H1 (cell line): Measurements from ENCODE around the gene IPO11. TPM values are rescaled to one million over a fixed set of nuclear protein-coding genes. Genes with fewer than 3 reads are reported as not detected.

Experiments used
- CTCF ChIA-PET: fragments of 300-600 bp; sonication (Branson Sonifier 250); formaldehyde crosslinking; loops from one replicate; lab custom pipeline; 2021; ENCODE audit not compliant: partially characterized antibody; lab: Charles Lee
- POLR2A ChIA-PET: fragments of 300-600 bp; sonication (Branson Sonifier 250); formaldehyde crosslinking; loops from one replicate; lab custom pipeline; 2021; ENCODE audit warnings: inconsistent platforms; ENCODE audit not compliant: partially characterized antibody; lab: Charles Lee
- DNase-seq, 2 experiments: peaks; one replicate each; pipeline versions ENCODE4 v3.0.0 to v3.0.0-alpha.2; 2010 to 2022; ENCODE audit warnings: low spot score in 2 of 2, low read depth in 1 of 2, mixed read lengths in 1 of 2
- FAIRE-seq: peaks from 2 replicates; lab custom pipeline; 2011; peaks lifted over from hg19 to GRCh38; lab: Jason Lieb, UNC
- H2AFZ ChIP-seq: 2 replicates; pipeline ENCODE4 v1.8.1; 2012; ENCODE audit warnings: low read length, inconsistent platforms
- H2AK5ac ChIP-seq: 2 replicates; pipeline ENCODE4 v1.6.1; 2013; ENCODE audit warnings: low read depth, low read length
- H2BK120ac ChIP-seq: replicated peaks from 2 replicates; pipeline ENCODE3; 2013; ENCODE audit warnings: low read depth, low read length, inconsistent platforms
- H2BK12ac ChIP-seq: 2 replicates; pipeline ENCODE4 v1.6.1; 2013; ENCODE audit warnings: low read depth, low read length
- H2BK15ac ChIP-seq: 2 replicates; pipeline ENCODE4 v1.6.1; 2013; ENCODE audit warnings: low read length
- H2BK20ac ChIP-seq: 2 replicates; pipeline ENCODE4 v1.6.1; 2013; ENCODE audit warnings: low read length
- H2BK5ac ChIP-seq: 2 replicates; pipeline ENCODE4 v1.6.1; 2013; ENCODE audit warnings: low read depth, low read length
- H3K14ac ChIP-seq: 2 replicates; pipeline ENCODE4 v1.6.1; 2013; ENCODE audit warnings: inconsistent platforms; ENCODE audit not compliant: insufficient read length
- H3K18ac ChIP-seq: 2 replicates; pipeline ENCODE4 v1.6.1; 2013; ENCODE audit warnings: low read length; ENCODE audit errors: extremely low read depth
- H3K23ac ChIP-seq: 2 replicates; pipeline ENCODE4 v1.6.1; 2013; ENCODE audit warnings: inconsistent platforms; ENCODE audit not compliant: insufficient read length
- H3K23me2 ChIP-seq: 2 replicates; pipeline ENCODE4 v1.6.1; 2013; ENCODE audit warnings: low read depth, low read length
- H3K27ac ChIP-seq: 2 replicates; pipeline ENCODE4 v1.6.1; 2011; ENCODE audit warnings: low read depth, low read length, inconsistent platforms
- H3K27me3 ChIP-seq, 4 experiments: replicated peaks in 1 of 4; 1 replicate in 1 of 4; 2 replicates in 3 of 4; pipeline versions ENCODE4 v1.6.1 to v1.8.1; 2011 to 2013; ENCODE audit warnings: low read length in 3 of 4, mild to moderate bottlenecking in 3 of 4, inconsistent platforms in 2 of 4, mixed read lengths in 2 of 4, moderate library complexity in 1 of 4; ENCODE audit not compliant: control insufficient read depth in 3 of 4, insufficient read depth in 3 of 4; ENCODE audit errors: extremely low read depth in 1 of 4
- H3K36me3 ChIP-seq, 4 experiments: 2 replicates each; pipeline versions ENCODE4 v1.6.1 to v1.8.1; 2011 to 2013; ENCODE audit warnings: mild to moderate bottlenecking in 4 of 4, low read length in 3 of 4, moderate library complexity in 2 of 4, control low read depth in 1 of 4, inconsistent platforms in 1 of 4; ENCODE audit not compliant: insufficient read depth in 4 of 4, control insufficient read depth in 2 of 4
- H3K4ac ChIP-seq: replicated peaks from 2 replicates; pipeline ENCODE3; 2013; ENCODE audit warnings: low read length, low read depth, mixed read lengths, inconsistent platforms; ENCODE audit not compliant: insufficient read length
- H3K4me1 ChIP-seq, 4 experiments: replicated peaks in 1 of 4; 1 replicate in 1 of 4; 2 replicates in 3 of 4; pipeline versions ENCODE4 v1.6.1 to v1.8.1; 2011 to 2013; ENCODE audit warnings: low read length in 3 of 4, inconsistent platforms in 2 of 4, mixed read lengths in 1 of 4; ENCODE audit not compliant: insufficient read depth in 4 of 4, control insufficient read depth in 3 of 4
- H3K4me2 ChIP-seq, 2 experiments: 2 replicates each; pipeline versions ENCODE4 v1.6.1 to v1.8.1; 2011 to 2013; ENCODE audit warnings: low read depth in 2 of 2, low read length in 2 of 2, control low read depth in 1 of 2, inconsistent platforms in 1 of 2, mild to moderate bottlenecking in 1 of 2; ENCODE audit not compliant: insufficient read depth in 1 of 2
- H3K4me3 ChIP-seq, 4 experiments: fragments of 200-600, 300-600 bp in 1 of 4; sonication (generic), shearing (Covaris generic), sonication (Bioruptor Twin) in 1 of 4; 2 replicates each; pipeline versions ENCODE4 v1.5.1 to v1.8.1; 2011 to 2016; ENCODE audit warnings: low read length in 4 of 4, low read depth in 3 of 4, control low read depth in 2 of 4, inconsistent platforms in 2 of 4, mild to moderate bottlenecking in 2 of 4, mixed read lengths in 1 of 4, moderate library complexity in 1 of 4; ENCODE audit not compliant: insufficient read depth in 2 of 4; ENCODE audit errors: extremely low read depth in 1 of 4
- H3K56ac ChIP-seq: replicated peaks from 2 replicates; pipeline ENCODE3; 2013; ENCODE audit warnings: low read depth, mild to moderate bottlenecking, mixed read lengths, low read length, inconsistent platforms; ENCODE audit not compliant: insufficient read length
- H3K79me1 ChIP-seq: 2 replicates; pipeline ENCODE4 v1.6.1; 2013; ENCODE audit warnings: low read depth, low read length, control low read depth
- H3K79me2 ChIP-seq, 2 experiments: 2 replicates each; pipeline versions ENCODE4 v1.6.1 to v1.8.1; 2012 to 2013; ENCODE audit warnings: low read length in 2 of 2, mild to moderate bottlenecking in 2 of 2, inconsistent platforms in 1 of 2; ENCODE audit not compliant: insufficient read depth in 2 of 2, control insufficient read depth in 1 of 2
- H3K9ac ChIP-seq, 4 experiments: replicated peaks in 1 of 4; 1 replicate in 1 of 4; 2 replicates in 3 of 4; pipeline versions ENCODE4 v1.6.1 to v1.8.1; 2011 to 2013; ENCODE audit warnings: low read depth in 3 of 4, low read length in 3 of 4, control low read depth in 2 of 4, mild to moderate bottlenecking in 2 of 4, moderate library complexity in 2 of 4, inconsistent platforms in 1 of 4; ENCODE audit errors: extremely low read depth in 1 of 4
- H3K9me3 ChIP-seq, 2 experiments: 2 replicates each; pipeline versions ENCODE4 v1.6.1 to v1.8.1; 2012 to 2013; ENCODE audit warnings: mild to moderate bottlenecking in 2 of 2, moderate library complexity in 2 of 2, control low read depth in 1 of 2, inconsistent platforms in 1 of 2, low read depth in 1 of 2, low read length in 1 of 2, mixed read lengths in 1 of 2; ENCODE audit not compliant: insufficient read depth in 2 of 2
- H4K20me1 ChIP-seq, 2 experiments: replicated peaks in 1 of 2; 2 replicates each; pipeline versions ENCODE3 to v1.8.1; 2011 to 2013; ENCODE audit warnings: inconsistent platforms in 2 of 2, low read length in 2 of 2, mild to moderate bottlenecking in 1 of 2; ENCODE audit not compliant: insufficient read depth in 2 of 2, control insufficient read depth in 1 of 2
- H4K5ac ChIP-seq: 2 replicates; pipeline ENCODE4 v1.6.1; 2013; ENCODE audit warnings: low read length, low read depth, mixed read lengths, inconsistent platforms; ENCODE audit not compliant: insufficient read length
- H4K8ac ChIP-seq: 2 replicates; pipeline ENCODE4 v1.8.0; 2013; ENCODE audit warnings: mild to moderate bottlenecking, moderate library complexity, low read length, inconsistent platforms; ENCODE audit not compliant: insufficient read depth; ENCODE audit errors: extremely low read depth
- H4K91ac ChIP-seq: replicated peaks from 2 replicates; pipeline ENCODE3; 2013; ENCODE audit warnings: low read length, mixed read lengths, inconsistent platforms; ENCODE audit not compliant: insufficient read length
- BCL11A ChIP-seq, 2 experiments: IDR thresholded peaks; one replicate each; pipeline ENCODE4 v1.6.1; 2011; ENCODE audit warnings: low read depth in 2 of 2, low read length in 2 of 2, mild to moderate bottlenecking in 2 of 2
- CHD2 ChIP-seq: IDR thresholded peaks from 2 replicates; pipeline ENCODE4 v1.6.1; 2012; ENCODE audit warnings: low read length, improper control_type of control experiment
- HDAC6 ChIP-seq: IDR thresholded peaks from one replicate; pipeline ENCODE4 v1.7.1; 2012; ENCODE audit warnings: low read depth, mild to moderate bottlenecking, inconsistent platforms, low read length, moderate library complexity
- JUN ChIP-seq: IDR thresholded peaks from 2 replicates; pipeline ENCODE4 v1.6.1; 2011; ENCODE audit warnings: low read depth, mild to moderate bottlenecking, improper control_type of control experiment, low read length
- KDM4A ChIP-seq: IDR thresholded peaks from one replicate; pipeline ENCODE4 v1.7.1; 2012; ENCODE audit warnings: low read depth, mild to moderate bottlenecking, moderate library complexity, low read length, inconsistent platforms; ENCODE audit not compliant: severe bottlenecking
- KDM5A ChIP-seq: fragments of 200-600 bp; IDR thresholded peaks from 2 replicates; pipeline ENCODE4 v1.7.1; 2012; ENCODE audit warnings: mild to moderate bottlenecking, low read length, inconsistent platforms, mixed read lengths
- WGBS, 2 experiments: shearing (Covaris generic) in 1 of 2; methylation state at CpG; one replicate each; pipeline versions ENCODE4 v1.1.6 to v1.1.7; 2013 to 2015; ENCODE audit warnings: low lambda C conversion rate in 2 of 2, mixed read lengths in 2 of 2, inconsistent platforms in 1 of 2, low coverage in 1 of 2, missing lambda C conversion rate in 1 of 2; ENCODE audit not compliant: insufficient replicate concordance in 2 of 2, insufficient coverage in 1 of 2, insufficient read length in 1 of 2; ENCODE audit errors: extremely low coverage in 1 of 2, missing lambda C conversion rate in 1 of 2; 5-methylcytosine and 5-hydroxymethylcytosine counted together
- polyA plus RNA-seq, 7 experiments: library from polyadenylated mRNA; depleted of rRNA in 3 of 7; stranded (reverse) in 5 of 7; unstranded in 2 of 7; fragments of >200 nt in 5 of 7; fragments of 200-250 nt in 2 of 7; gene quantifications; 1 replicate in 5 of 7; 2 replicates in 1 of 7; 4 replicates in 1 of 7; pipeline versions ENCODE4 v1.2.1 to v1.2.3, GENCODE V29; 2011 to 2013; ENCODE audit warnings: missing spikeins in 2 of 7, mixed read lengths in 2 of 7
- total RNA-seq: library from RNA; stranded (reverse); fragmentation: NEBNext Ultra II Directional; extraction: Animal tissue kit (Norgen Biotek cat#: 25700); gene quantifications from 2 replicates; pipeline ENCODE4 v1.2.1, GENCODE V29; 2021
- TF ChIP-seq, protein P1 (sequence below): IDR thresholded peaks from 2 replicates; pipeline ENCODE4 v1.6.1; 2012; ENCODE audit warnings: inconsistent platforms
- TF ChIP-seq, protein P2 (sequence below), 3 experiments: IDR thresholded peaks; 1 replicate in 2 of 3; 2 replicates in 1 of 3; pipeline versions ENCODE4 v1.5.1 to v1.6.1; 2011; ENCODE audit warnings: low read length in 3 of 3, mild to moderate bottlenecking in 3 of 3, inconsistent platforms in 2 of 3, low read depth in 1 of 3, moderate library complexity in 1 of 3; ENCODE audit not compliant: insufficient read depth in 1 of 3; ENCODE audit errors: control extremely low read depth in 1 of 3

Gene IPO11
- total and polyA plus RNA-seq, 2 of the 8 experiments (the other 6 are each of a cell fraction or from before 2014, with no cell fraction given), result 23.6 to 64.4 TPM

DNA sequence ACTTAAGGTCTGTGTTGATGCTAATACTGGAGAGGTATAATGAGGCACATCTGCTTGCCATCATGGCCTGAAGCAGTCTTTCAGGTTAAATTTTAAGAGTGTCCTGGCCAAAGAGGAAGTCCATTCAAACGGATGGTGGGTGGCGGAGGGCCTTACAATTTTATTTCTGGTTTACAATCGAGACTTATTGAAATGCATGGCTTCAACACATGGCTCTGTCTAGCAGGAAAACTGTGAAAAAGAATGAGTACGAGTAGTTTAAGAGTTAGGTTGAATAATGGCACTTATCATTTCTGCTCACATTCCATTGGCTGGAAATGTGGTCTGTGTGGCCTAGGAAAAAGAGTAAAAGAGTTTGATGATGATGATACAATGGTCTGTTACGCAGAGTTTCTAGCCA lies 208.2 kb downstream of the IPO11 start:
- Histone ChIP-seq H3K56ac (no peak overlapping the region), H3K9me3 (no peaks in the 10 kb centered on the region), H4K20me1 (no peaks in the 10 kb centered on the region), H4K5ac (no peak overlapping the region), H3K79me2 (no peaks in the 10 kb centered on the region; a peak in 1 of 4 replicates), H2BK12ac (no peak overlapping the region), H2BK15ac (no peak overlapping the region), H2AK5ac (no peak overlapping the region), H3K4me3 (peak overlapping the region in 1 of 4 experiments; percentile 6; a peak in 1 of 8 replicates), H4K91ac (no peak overlapping the region), H4K8ac (no peak overlapping the region), H3K23ac (no peak overlapping the region), H3K79me1 (no peaks in the 10 kb centered on the region), H3K9ac (no peak overlapping the region), H3K23me2 (no peaks in the 10 kb centered on the region), H3K27ac (no peak overlapping the region), H2AFZ (no peak overlapping the region), H3K4me1 (peaks cover 0 to 4% (median 3%) of the 10 kb centered on the region in 4 experiments; a peak in 4 of 7 replicates), H2BK120ac (no peak overlapping the region), H2BK20ac (no peak overlapping the region), H3K18ac (no peak overlapping the region), H3K4ac (no peak overlapping the region), H2BK5ac (no peak overlapping the region), H3K14ac (no peak overlapping the region), H3K36me3 (no peaks in the 10 kb centered on the region), H3K27me3 (no peaks in the 10 kb centered on the region), H3K4me2 (peak overlapping the region; percentile 40 to 51; a peak in 1 of 4 replicates)
- FAIRE-seq (no peak), DNase-seq (no peak)
- WGBS, 2 experiments, result 78% methylated on average over 5 of the region's 5 CpGs; no CpG with 5 or more reads in 1 of the 2 experiments
- CTCF ChIA-PET, result no interaction called here
- TF ChIP-seq KDM5A, result no peak
- TF ChIP-seq, protein P1, sequence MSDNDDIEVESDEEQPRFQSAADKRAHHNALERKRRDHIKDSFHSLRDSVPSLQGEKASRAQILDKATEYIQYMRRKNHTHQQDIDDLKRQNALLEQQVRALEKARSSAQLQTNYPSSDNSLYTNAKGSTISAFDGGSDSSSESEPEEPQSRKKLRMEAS, result no peak
- no peak for TF ChIP-seq HDAC6
- no peak for TF ChIP-seq CHD2
- TF ChIP-seq, protein P2, sequence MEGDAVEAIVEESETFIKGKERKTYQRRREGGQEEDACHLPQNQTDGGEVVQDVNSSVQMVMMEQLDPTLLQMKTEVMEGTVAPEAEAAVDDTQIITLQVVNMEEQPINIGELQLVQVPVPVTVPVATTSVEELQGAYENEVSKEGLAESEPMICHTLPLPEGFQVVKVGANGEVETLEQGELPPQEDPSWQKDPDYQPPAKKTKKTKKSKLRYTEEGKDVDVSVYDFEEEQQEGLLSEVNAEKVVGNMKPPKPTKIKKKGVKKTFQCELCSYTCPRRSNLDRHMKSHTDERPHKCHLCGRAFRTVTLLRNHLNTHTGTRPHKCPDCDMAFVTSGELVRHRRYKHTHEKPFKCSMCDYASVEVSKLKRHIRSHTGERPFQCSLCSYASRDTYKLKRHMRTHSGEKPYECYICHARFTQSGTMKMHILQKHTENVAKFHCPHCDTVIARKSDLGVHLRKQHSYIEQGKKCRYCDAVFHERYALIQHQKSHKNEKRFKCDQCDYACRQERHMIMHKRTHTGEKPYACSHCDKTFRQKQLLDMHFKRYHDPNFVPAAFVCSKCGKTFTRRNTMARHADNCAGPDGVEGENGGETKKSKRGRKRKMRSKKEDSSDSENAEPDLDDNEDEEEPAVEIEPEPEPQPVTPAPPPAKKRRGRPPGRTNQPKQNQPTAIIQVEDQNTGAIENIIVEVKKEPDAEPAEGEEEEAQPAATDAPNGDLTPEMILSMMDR (IDR thresholded peaks at IDR 0.05; ENCODE audit: control extremely low read depth in 1 of 3, insufficient read depth in 1 of 3, low read depth in 1 of 3, low read length in 3 of 3), result no peak
- TF ChIP-seq JUN, result no peak
- TF ChIP-seq BCL11A (IDR thresholded peaks at IDR 0.05; ENCODE audit: low read depth in 2 of 2, low read length in 2 of 2), result no peak
- TF ChIP-seq KDM4A, result no peak
- POLR2A ChIA-PET, result no interaction called here
